ENCODE results near the gene PRUNE1. TPM values are rescaled to one million over a fixed set of nuclear protein-coding genes. Genes with fewer than 3 reads are reported as not detected.

PRUNE1 gene, protein sequence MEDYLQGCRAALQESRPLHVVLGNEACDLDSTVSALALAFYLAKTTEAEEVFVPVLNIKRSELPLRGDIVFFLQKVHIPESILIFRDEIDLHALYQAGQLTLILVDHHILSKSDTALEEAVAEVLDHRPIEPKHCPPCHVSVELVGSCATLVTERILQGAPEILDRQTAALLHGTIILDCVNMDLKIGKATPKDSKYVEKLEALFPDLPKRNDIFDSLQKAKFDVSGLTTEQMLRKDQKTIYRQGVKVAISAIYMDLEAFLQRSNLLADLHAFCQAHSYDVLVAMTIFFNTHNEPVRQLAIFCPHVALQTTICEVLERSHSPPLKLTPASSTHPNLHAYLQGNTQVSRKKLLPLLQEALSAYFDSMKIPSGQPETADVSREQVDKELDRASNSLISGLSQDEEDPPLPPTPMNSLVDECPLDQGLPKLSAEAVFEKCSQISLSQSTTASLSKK
- 10 to 100 TPM; 13.8 to 16.6 TPM for total RNA-seq

DNA sequence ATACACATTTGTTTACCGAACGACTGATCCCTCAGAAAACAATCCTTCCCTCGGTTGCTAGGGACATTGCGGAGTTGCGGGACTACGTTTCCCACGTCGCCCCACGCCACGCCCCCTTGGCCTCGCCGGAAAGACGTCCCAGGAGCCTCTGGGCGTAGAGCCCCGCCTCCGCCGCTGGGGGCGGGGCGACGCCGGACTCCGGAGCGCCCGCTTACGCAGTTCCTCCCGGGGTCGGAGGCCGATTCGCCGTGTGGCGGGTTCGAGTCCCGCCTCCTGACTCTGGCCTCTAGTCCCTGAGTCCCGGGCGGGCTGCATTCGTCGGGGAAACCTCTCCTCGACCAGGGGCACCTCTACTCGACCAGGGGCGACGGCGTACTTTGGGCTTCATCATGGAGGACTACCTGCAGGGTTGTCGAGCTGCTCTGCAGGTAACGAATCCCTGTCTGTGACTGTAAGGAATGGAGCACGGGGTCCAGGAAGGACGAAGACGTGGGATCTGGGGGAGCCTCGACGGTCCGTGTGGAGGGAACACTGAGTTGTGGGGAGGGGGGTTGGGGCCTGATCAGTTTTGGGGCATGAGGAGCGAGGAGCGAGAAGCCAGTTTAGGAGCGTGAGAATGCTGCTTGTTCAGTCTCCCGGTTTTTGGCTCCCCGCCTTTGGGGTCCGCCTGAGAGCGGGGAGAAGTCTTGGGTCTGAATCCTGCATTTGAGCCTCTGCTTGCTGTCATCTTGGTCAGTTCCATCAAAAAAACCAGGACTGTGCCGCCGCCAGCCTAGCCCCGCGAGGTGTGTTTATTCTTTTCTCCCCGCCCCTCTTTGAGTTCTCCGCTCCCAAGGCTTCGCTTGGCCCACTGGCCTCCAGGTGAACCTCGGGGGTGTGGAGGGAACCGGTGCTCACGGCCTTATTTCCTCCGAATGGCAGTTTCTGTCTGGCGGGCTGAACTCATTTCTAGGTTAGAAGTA, at the start of gene PRUNE1:
TSS of gene PRUNE1 (plus strand) at position 206 of the 962 bp plus-strand sequence. CDS start at position 390, 184 bp downstream.
- CTCF ChIA-PET: interaction anchor here (1.9 to 2.0 kb wide), 2 partner anchors 12 to 16 kb away, joined by 5 to 6 read pairs; no protein-coding TSS in a partner anchor
- no peaks in the 10 kb centered on the region for H3K27me3 Mint-ChIP-seq
- no peaks in the 10 kb centered on the region for H3K9me3 Mint-ChIP-seq

DNA sequence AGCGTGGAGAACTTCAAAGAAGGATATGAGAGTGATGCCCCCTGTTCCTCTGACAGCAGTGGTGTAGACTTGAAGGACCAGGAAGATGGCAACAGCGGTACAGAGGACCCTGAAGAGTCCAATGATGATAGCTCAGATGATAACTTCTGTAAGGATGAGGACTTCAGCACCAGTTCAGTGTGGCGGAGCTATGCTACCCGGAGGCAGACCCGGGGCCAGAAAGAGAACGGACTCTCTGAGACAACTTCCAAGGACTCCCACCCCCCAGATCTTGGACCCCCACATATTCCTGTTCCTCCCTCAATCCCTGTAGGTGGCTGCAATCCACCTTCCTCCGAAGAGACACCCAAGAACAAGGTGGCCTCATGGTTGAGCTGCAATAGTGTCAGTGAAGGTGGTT, 47.6 kb upstream of the PRUNE1 start:
- POLR2A ChIA-PET: interaction anchor here (0.6 to 1.4 kb wide), 2 partner anchors 17 to 33 kb away, joined by 3 to 4 read pairs; no protein-coding TSS in a partner anchor
- CTCF ChIA-PET: no interaction called here
- Mint-ChIP-seq H3K9me3 (no peaks in the 10 kb centered on the region), H3K27me3 (no peaks in the 10 kb centered on the region), H3K4me3 (no peak overlapping the region), H3K36me3 (ENCODE audit: low read depth) (peaks cover 61% of the 10 kb centered on the region), H3K4me1 (peaks cover 6% of the 10 kb centered on the region), H3K27ac (no peak overlapping the region)
- no peak for DNase-seq

More for the DNA sequence above, at the start of gene PRUNE1:
- peak within 1 kb of the TSS; percentile 93 for H3K4me3 Mint-ChIP-seq
- peaks cover 3% of the 10 kb centered on the region for H3K36me3 Mint-ChIP-seq (ENCODE audit: low read depth)
- POLR2A ChIA-PET: interaction anchor here (1.0 to 1.9 kb wide), 4 partner anchors 16 to 148 kb away, joined by 3 to 7 read pairs (median 6); partner anchors contain the start of genes GABPB2 and TNFAIP8L2
- peak within 1 kb of the TSS; percentile 83 for H3K27ac Mint-ChIP-seq
- DNase-seq: peak; percentile 96
- peaks cover 73% of the 10 kb centered on the region for H3K4me1 Mint-ChIP-seq

DNA sequence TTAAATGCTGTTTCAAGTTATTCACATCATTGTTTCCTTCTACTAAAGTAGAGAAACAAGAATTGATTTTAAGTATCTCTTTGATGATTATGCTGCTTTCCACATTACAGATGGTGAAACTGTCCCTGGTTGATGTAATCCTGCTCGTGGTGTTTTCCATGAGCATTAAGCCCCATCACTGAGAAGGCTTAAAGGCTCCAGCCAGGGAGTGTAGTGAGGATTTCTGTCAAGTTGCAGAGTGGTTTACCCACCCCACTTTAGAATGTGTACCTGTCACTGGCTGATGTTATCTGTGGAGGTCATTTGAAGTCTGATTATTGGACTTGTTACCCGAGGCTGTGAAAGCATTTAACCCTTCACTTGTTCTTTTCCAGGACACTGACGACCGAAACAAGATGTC, 46.5 kb upstream of the PRUNE1 start:
- CTCF ChIA-PET: no interaction called here
- Mint-ChIP-seq H3K36me3 (ENCODE audit: low read depth) (peaks cover 71% of the 10 kb centered on the region), H3K4me3 (no peak overlapping the region), H3K4me1 (peaks cover 6% of the 10 kb centered on the region), H3K27ac (no peak overlapping the region), H3K9me3 (no peaks in the 10 kb centered on the region), H3K27me3 (no peaks in the 10 kb centered on the region)
- DNase-seq: no peak
- POLR2A ChIA-PET: interaction anchor here (1.4 to 2.4 kb wide), 2 partner anchors 12 to 15 kb away, joined by 4 to 14 read pairs; partner anchors contain the start of gene CERS2

DNA sequence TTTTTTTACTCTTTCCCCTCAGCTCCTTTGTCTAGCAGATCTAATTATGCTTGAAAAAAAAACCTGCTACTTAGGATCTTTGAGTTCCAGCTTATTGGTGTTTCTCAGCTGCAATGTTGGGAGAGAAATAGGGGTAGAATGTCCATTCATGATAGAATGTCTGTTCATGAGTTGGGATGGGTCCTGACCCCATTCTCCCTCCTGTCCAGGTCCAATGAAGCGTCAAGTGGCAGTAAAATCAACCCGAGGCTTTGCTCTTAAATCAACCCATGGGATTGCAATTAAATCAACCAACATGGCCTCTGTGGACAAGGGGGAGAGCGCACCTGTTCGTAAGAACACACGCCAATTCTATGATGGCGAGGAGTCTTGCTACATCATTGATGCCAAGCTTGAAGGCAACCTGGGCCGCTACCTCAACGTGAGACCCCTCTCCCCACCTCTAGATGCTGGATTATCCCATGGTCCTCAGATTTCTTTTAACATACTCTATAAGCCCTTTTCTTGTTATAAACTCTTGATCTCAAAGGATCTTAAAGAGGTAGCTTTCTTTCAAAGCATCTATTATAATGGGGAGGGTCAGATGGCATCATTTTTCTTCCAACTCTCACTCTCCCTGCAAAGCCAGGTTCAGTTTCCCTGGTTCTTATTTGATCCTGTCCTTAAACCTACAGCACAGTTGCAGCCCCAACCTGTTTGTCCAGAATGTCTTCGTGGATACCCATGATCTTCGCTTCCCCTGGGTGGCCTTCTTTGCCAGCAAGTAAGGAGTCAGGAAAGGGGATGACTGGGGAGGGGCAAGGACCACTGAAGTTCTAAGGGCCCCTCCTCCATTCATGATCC, 44.7 kb upstream of the PRUNE1 start:
- no peaks in the 10 kb centered on the region for H3K27me3 Mint-ChIP-seq
- no peaks in the 10 kb centered on the region for H3K9me3 Mint-ChIP-seq
- ChIA-PET CTCF (interaction anchor here (1.5 to 2.9 kb wide), 2 partner anchors 10 to 15 kb away, joined by 3 to 15 read pairs; no protein-coding TSS in a partner anchor), POLR2A (interaction anchor here (0.9 to 2.4 kb wide), 3 partner anchors 10 to 14 kb away, joined by 3 to 14 read pairs (median 4); partner anchors contain the start of gene CERS2)
- no peak for DNase-seq
- no peak overlapping the region for H3K27ac Mint-ChIP-seq
- H3K4me3 Mint-ChIP-seq: no peak overlapping the region
- H3K4me1 Mint-ChIP-seq: no peaks in the 10 kb centered on the region
- peaks cover 82% of the 10 kb centered on the region for H3K36me3 Mint-ChIP-seq (ENCODE audit: low read depth)

DNA sequence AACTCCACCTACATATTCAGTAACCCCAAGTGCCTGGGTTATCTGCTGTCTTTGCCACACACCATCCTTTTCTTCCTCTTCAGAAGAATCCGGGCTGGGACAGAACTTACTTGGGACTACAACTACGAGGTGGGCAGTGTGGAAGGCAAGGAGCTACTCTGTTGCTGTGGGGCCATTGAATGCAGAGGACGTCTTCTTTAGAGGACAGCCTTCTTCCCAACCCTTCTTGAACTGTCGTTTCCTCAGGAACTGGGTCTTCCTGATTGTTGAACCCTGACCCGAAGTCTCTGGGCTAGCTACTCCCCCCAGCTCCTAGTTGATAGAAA, 44.1 kb upstream of the PRUNE1 start:
- Mint-ChIP-seq H3K4me1 (peaks cover 4% of the 10 kb centered on the region), H3K36me3 (ENCODE audit: low read depth) (peaks cover 85% of the 10 kb centered on the region), H3K27ac (no peak overlapping the region), H3K9me3 (no peaks in the 10 kb centered on the region), H3K4me3 (no peak overlapping the region), H3K27me3 (no peaks in the 10 kb centered on the region)
- ChIA-PET CTCF (interaction anchor here (1.5 to 2.9 kb wide), 2 partner anchors 10 to 15 kb away, joined by 3 to 15 read pairs; no protein-coding TSS in a partner anchor), POLR2A (interaction anchor here (1.0 to 2.4 kb wide), 2 partner anchors 10 to 12 kb away, joined by 4 to 14 read pairs; partner anchors contain the start of gene CERS2)
- no peak for DNase-seq

DNA sequence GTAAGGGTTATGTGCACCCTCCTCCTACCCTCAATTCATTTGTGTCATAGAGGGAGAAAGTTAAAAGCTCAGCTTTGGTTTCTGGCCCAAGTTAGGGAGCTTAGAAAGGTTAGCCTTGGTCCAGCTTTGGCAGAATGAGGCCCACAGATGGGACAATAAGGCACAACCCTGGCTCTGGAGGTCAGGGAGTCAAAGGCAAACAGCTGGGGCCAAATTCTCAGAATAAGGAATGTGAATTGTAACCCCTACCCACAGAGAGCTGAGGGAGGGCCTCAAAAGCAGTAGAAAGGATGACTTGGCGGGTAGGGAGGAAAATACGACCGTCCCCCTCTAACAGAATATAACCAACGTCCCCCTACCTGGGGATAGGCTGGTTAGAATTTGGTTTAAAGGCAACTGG, 42.6 kb upstream of the PRUNE1 start:
- ChIA-PET POLR2A (interaction anchor here (1.1 to 1.7 kb wide), 3 partner anchors 8 to 15 kb away, joined by 3 to 11 read pairs (median 4); no protein-coding TSS in a partner anchor), CTCF (interaction anchor here (1.5 to 2.9 kb wide), 2 partner anchors 9 to 13 kb away, joined by 5 to 15 read pairs; partner anchors contain the start of gene CERS2)
- no peak overlapping the region for H3K4me3 Mint-ChIP-seq
- H3K27me3 Mint-ChIP-seq: no peaks in the 10 kb centered on the region
- DNase-seq: no peak
- H3K36me3 Mint-ChIP-seq (ENCODE audit: low read depth): peaks cover 71% of the 10 kb centered on the region
- no peaks in the 10 kb centered on the region for H3K9me3 Mint-ChIP-seq
- peaks cover 12% of the 10 kb centered on the region for H3K4me1 Mint-ChIP-seq
- H3K27ac Mint-ChIP-seq: no peak overlapping the region

DNA sequence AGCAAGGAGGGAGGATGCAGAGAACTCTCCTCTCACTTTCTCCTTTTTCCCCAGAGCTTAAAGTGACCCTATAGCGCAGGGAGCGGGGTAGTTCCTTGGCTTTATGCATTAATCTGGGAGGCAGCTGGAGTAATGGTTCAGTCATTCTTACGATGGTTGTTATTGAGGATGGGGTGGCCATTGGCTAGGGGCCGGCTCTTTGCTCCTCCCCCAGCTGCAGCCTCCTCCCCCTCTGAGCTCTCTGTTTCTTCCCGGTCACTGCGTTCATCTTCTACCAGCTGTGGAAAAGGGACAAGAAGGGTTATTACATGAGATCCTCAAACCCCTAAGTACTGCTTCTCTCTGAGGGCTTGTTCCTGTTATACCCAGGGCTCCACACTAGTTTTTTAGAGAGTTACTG, 42.2 kb upstream of the PRUNE1 start:
- Mint-ChIP-seq H3K27me3 (no peaks in the 10 kb centered on the region), H3K27ac (no peak overlapping the region), H3K4me3 (no peak overlapping the region), H3K4me1 (peaks cover 16% of the 10 kb centered on the region), H3K36me3 (ENCODE audit: low read depth) (peaks cover 68% of the 10 kb centered on the region), H3K9me3 (no peaks in the 10 kb centered on the region)
- ChIA-PET CTCF (interaction anchor here (1.5 to 2.9 kb wide), 2 partner anchors 8 to 13 kb away, joined by 5 to 15 read pairs; partner anchors contain the start of gene CERS2), POLR2A (interaction anchor here (1.1 to 1.7 kb wide), 3 partner anchors 8 to 15 kb away, joined by 3 to 11 read pairs (median 4); no protein-coding TSS in a partner anchor)
- DNase-seq: no peak

DNA sequence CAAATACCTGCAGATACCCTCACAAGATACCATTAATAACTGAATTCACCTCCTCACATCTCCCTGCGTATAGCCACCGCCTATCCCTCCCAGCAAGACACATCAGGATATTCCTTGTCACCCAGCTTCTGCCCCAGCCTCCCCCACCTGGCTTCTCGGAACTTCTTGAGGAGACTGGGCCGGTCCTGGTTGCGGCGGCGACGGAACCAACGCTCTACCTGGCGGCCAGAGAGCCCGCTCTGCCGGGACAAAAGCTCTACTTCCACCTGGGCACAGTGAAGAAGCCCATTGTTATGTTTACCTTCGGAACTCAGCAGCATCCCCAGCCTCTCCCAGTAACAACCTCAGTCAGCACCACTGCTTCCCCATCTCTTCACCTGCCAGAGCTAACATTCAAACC, 40.3 kb upstream of the PRUNE1 start:
- CTCF ChIA-PET: interaction anchor here (0.8 kb wide), 1 partner anchor 10 kb away, joined by 3 read pairs; no protein-coding TSS in a partner anchor
- POLR2A ChIA-PET: no interaction called here
- H3K4me1 Mint-ChIP-seq: peaks cover 35% of the 10 kb centered on the region
- H3K36me3 Mint-ChIP-seq (ENCODE audit: low read depth): peaks cover 61% of the 10 kb centered on the region
- no peak overlapping the region for H3K4me3 Mint-ChIP-seq
- no peaks in the 10 kb centered on the region for H3K27me3 Mint-ChIP-seq
- no peaks in the 10 kb centered on the region for H3K9me3 Mint-ChIP-seq
- no peak for DNase-seq
- H3K27ac Mint-ChIP-seq: peak overlapping the region; percentile 12

DNA sequence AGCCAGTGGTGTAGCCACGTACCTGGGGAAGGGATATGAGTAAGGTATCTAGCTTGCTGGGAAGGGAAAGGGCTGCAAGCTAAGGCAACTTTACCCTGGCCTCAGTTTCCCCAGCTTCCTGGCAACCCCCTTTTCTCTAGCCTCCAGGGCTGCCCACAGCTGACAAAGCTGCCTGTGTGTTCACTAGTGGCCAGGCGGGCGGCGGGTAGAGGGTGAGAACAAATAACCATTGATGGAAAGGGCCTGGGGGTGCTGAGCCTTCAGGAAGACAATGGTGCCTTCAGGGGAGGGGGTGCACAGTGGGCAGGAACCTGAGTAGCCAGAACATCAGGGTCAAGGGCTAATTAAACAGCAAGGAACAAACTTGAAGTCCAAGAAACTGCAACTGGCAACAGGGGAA, 39.8 kb upstream of the PRUNE1 start:
- no peaks in the 10 kb centered on the region for H3K9me3 Mint-ChIP-seq
- POLR2A ChIA-PET: no interaction called here
- no peak overlapping the region for H3K27ac Mint-ChIP-seq
- no peaks in the 10 kb centered on the region for H3K27me3 Mint-ChIP-seq
- DNase-seq: no peak
- H3K36me3 Mint-ChIP-seq (ENCODE audit: low read depth): peaks cover 58% of the 10 kb centered on the region
- no peak overlapping the region for H3K4me3 Mint-ChIP-seq
- peaks cover 39% of the 10 kb centered on the region for H3K4me1 Mint-ChIP-seq
- CTCF ChIA-PET: interaction anchor here (0.8 kb wide), 1 partner anchor 9 kb away, joined by 3 read pairs; no protein-coding TSS in a partner anchor

DNA sequence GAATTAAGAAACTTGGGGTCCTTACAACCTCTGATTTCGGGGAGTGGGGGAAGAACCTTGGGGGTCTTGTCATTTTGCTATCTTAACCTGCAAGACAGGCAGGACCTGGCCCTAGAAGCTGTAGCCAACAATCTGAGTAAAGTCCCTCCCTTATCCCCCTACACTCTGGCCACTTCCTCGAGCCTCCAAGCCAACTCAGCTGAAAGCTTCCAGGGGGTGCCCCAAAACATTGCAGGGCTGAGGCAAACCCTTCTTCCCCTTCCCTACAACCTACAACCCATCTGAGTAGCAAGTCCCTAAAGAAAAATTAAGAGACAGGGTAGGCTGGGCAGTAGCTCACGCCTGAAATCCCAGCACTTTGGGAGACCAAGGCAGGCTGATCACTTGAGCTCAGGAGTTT, 38.6 kb upstream of the PRUNE1 start:
- Mint-ChIP-seq H3K27ac (peak overlapping the region; percentile 16), H3K4me1 (peaks cover 41% of the 10 kb centered on the region), H3K4me3 (no peak overlapping the region), H3K36me3 (ENCODE audit: low read depth) (peaks cover 49% of the 10 kb centered on the region), H3K9me3 (no peaks in the 10 kb centered on the region), H3K27me3 (no peaks in the 10 kb centered on the region)
- ChIA-PET POLR2A (interaction anchor here (1.2 to 1.5 kb wide), 2 partner anchors 13 to 390 kb away, joined by 3 to 4 read pairs; partner anchors contain the start of gene MCL1), CTCF (interaction anchor here (0.8 kb wide), 1 partner anchor 55 kb away, joined by 3 read pairs; no protein-coding TSS in a partner anchor)
- DNase-seq: no peak

DNA sequence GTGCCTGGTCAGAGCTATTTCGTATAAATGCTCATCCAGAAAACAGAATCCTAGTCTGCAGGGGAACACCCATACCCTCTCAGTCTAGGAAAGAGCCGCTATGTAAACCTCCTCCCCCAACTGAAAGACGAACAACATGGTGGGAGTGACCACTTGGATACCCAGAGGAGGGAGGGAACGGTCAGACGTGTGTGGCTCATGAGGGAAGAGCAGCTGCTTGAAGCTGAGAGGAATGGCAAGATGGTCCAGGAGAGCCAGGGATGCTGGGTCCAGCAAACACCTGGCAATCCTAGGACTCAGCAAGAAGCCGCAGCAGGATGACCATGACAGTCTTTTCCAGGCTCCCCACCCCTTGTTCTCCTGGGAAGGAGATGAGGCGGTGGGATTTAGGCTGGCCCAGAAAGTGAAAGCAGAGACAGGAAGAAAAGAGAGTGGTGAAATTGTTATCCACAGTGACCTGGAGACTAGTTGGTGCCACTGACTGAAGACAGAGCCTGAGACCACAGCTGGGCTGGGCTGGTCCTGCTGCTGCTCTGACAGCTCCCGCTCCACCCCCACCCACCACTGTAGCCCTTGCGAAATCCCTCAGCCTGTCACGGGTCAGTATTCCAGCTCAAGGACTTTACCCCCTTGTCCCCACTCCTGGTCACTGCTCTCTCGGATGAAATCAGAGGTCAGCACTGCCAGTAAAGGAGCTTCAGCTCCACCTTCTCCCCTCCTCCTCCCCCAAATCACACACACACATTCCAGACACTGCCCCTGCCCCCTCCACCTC, 37.3 kb upstream of the PRUNE1 start:
- DNase-seq: no peak
- no peaks in the 10 kb centered on the region for H3K27me3 Mint-ChIP-seq
- CTCF ChIA-PET: interaction anchor here (0.9 kb wide), 1 partner anchor 352 kb away, joined by 3 read pairs; no protein-coding TSS in a partner anchor
- POLR2A ChIA-PET: interaction anchor here (0.5 to 2.0 kb wide), 5 partner anchors 36 to 391 kb away, joined by 3 to 6 read pairs (median 3); partner anchors contain the start of genes ENSA, MCL1 and MINDY1
- no peak overlapping the region for H3K4me3 Mint-ChIP-seq
- peak overlapping the region; percentile 49 for H3K27ac Mint-ChIP-seq
- H3K36me3 Mint-ChIP-seq (ENCODE audit: low read depth): peaks cover 39% of the 10 kb centered on the region
- peaks cover 46% of the 10 kb centered on the region for H3K4me1 Mint-ChIP-seq
- no peaks in the 10 kb centered on the region for H3K9me3 Mint-ChIP-seq
